ENCODE data around the gene ZBTB21. TPM values are rescaled to one million over a fixed set of nuclear protein-coding genes. Genes with fewer than 3 reads are reported as not detected.

ZBTB21 gene
- total and polyA plus RNA-seq, 9 of the 15 experiments (the other 6 are each of a cell fraction or from before 2014, with no cell fraction given): 2.2 to 15.2 (median 8.7) TPM

DNA sequence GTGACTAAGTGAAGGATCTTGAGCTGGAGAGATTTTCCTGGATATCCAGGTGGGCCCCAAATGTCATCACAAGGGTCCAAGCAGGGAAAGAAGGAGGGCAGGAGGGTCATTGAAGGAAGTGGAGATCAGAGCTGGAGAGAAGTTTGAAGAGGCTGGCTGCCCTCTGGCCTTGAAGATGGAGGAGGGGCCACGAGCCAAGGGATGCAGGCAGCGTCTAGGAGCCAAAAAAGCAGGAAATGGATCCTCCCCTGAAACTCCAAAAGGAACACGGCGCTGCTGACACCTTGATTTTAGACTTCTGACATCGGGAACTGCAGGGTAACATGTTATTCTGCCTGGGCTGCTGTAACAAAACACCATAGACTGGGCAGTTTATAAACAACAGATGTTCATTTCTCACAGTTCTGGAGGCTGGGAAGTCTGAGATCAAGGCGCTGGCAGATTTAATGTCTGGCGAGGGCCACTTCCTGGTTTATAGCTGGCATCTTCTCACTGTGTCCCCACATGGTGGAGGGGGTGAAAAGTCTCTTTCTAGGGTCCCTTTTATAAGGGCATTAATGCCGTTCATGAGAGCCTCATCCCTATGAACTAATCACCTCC is 28.8 kb upstream of the ZBTB21 start:
- TF ChIP-seq SOX6 (IDR thresholded peaks at IDR 0.05): no peak
- TF ChIP-seq ZNF79 (CRISPR knock-in tag; IDR thresholded peaks at IDR 0.05; ENCODE audit: low read depth): no peak
- TF ChIP-seq ELF1 (tag; IDR thresholded peaks at IDR 0.05): no peak
- TF ChIP-seq RCOR1 (IDR thresholded peaks at IDR 0.05; ENCODE audit: borderline replicate concordance in 1 of 2, low read depth in 2 of 2, low read length in 2 of 2): no peak
- no peak for TF ChIP-seq TSC22D4 (tag; IDR thresholded peaks at IDR 0.05)
- no peak for TF ChIP-seq RBM22 (IDR thresholded peaks at IDR 0.05; ENCODE audit: low read depth, low read length, poor library complexity, severe bottlenecking)
- TF ChIP-seq, protein P1, sequence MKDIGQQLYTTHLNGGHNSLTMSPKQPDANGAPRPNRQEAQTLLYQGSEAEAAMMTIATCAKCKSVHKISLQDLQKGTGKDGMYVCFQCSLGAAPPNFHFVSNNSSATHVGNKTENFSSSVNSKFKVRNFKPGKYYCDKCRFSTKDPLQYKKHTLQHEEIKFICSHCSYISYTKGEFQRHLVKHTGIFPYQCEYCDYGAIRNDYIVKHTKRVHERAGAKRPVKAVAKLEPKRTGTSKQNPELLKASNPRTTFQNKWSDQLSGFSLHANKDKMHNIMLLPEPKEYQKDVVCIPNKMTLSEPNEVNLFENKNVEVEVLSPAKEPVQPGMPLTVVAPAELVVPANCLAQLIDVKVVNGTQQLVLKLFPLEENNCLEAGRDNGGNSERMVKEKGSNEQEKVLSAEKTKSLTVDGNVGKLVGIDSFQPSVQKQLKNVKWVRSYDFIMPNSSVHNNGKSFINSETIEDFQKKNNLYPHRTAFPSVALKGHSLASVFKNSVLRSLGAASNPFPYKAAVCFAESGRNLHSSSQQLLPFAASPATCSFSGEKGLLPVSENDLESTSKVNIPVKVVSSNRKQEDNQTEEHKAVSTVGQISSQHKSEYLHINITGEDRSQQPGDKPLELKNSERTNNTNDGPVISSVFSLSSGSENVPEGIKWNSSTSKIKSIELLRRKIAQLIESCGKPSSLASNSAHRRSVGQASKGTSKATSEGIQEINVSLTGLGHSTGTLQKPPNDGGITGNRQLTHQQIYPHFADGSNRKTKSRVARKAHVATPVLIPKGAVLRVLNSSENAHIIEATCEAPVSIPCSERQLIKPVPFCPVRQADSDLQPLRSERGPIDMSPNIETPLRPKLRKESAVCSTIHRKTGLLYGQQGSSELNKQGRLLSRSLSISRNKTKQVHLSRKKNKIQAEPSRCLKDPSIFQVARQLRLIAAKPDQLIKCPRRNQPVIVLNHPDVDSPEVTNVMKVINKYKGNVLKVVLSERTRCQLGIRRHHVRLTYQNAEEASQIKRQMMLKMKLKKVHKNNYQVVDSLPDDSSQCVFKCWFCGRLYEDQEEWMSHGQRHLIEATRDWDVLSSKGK (CRISPR knock-in tag; IDR thresholded peaks at IDR 0.05): no peak
- TF ChIP-seq ZNF143 (CRISPR knock-in tag; IDR thresholded peaks at IDR 0.05): no peak
- TF ChIP-seq L3MBTL2 (IDR thresholded peaks at IDR 0.05): no peak
- TF ChIP-seq HLTF (IDR thresholded peaks at IDR 0.05): no peak
- TF ChIP-seq KHSRP (IDR thresholded peaks at IDR 0.05): no peak
- TF ChIP-seq TEAD2 (tag; IDR thresholded peaks at IDR 0.05): no peak
- no peak for TF ChIP-seq ZNF217 (CRISPR knock-in tag; IDR thresholded peaks at IDR 0.05)
- no peak for TF ChIP-seq ZNF408 (CRISPR knock-in tag; IDR thresholded peaks at IDR 0.05; ENCODE audit: low read depth)
- TF ChIP-seq, protein P2, sequence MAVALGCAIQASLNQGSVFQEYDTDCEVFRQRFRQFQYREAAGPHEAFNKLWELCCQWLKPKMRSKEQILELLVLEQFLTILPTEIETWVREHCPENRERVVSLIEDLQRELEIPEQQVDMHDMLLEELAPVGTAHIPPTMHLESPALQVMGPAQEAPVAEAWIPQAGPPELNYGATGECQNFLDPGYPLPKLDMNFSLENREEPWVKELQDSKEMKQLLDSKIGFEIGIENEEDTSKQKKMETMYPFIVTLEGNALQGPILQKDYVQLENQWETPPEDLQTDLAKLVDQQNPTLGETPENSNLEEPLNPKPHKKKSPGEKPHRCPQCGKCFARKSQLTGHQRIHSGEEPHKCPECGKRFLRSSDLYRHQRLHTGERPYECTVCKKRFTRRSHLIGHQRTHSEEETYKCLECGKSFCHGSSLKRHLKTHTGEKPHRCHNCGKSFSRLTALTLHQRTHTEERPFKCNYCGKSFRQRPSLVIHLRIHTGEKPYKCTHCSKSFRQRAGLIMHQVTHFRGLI (CRISPR knock-in tag; IDR thresholded peaks at IDR 0.05): no peak
- no peak for TF ChIP-seq PTBP1 (IDR thresholded peaks at IDR 0.05; ENCODE audit: low read depth, low read length)
- no peak for TF ChIP-seq OTX1 (CRISPR knock-in tag; IDR thresholded peaks at IDR 0.05)
- no peak for TF ChIP-seq MAZ (CRISPR knock-in tag; conservative IDR thresholded peaks at IDR 0.05 in 1 of 2, IDR thresholded peaks at IDR 0.05 in 1 of 2)
- TF ChIP-seq BHLHE40 (IDR thresholded peaks at IDR 0.05; ENCODE audit: low read length): no peak
- BruUV-seq (replicated peaks): no TSS peak
- Histone ChIP-seq H3K27me3 (ENCODE audit: control insufficient read depth in 2 of 2, insufficient read depth in 2 of 2, low read length in 2 of 2) (peaks cover 47 to 71% of the 10 kb centered on the region in 2 experiments), H3K9me3 (replicated peaks; ENCODE audit: control insufficient read depth, insufficient read depth, low read depth, low read length) (0 out of 2 replicates have a peak, but pooled peaks cover 5% of the 10 kb centered on the region), H3K9ac (ENCODE audit: insufficient read depth in 1 of 2, low read depth in 2 of 2, low read length in 2 of 2) (no peak overlapping the region), H3K4me1 (replicated peaks in 1 of 2; ENCODE audit: control insufficient read depth in 2 of 2, insufficient read depth in 2 of 2, low read length in 2 of 2) (peaks cover 3 to 8% of the 10 kb centered on the region in 2 experiments; a peak in 2 of 5 replicates), H3K4me3 (no peak overlapping the region), H3K9me1 (ENCODE audit: control insufficient read depth, insufficient read depth, low read length) (no peaks in the 10 kb centered on the region), H3K79me2 (ENCODE audit: control insufficient read depth, insufficient read depth, low read length) (no peaks in the 10 kb centered on the region), H4K20me1 (replicated peaks; ENCODE audit: control insufficient read depth, insufficient read depth, low read length) (peaks cover 11% of the 10 kb centered on the region; the same call in 1 of the 2 replicates), H3K4me2 (ENCODE audit: insufficient read depth, low read length) (no peak overlapping the region), H3K27ac (ENCODE audit: extremely low read depth, low read depth, low read length) (no peak overlapping the region), H2AFZ (ENCODE audit: low read depth, low read length) (no peak overlapping the region), H3K36me3 (ENCODE audit: control insufficient read depth, insufficient read depth, low read length) (no peaks in the 10 kb centered on the region)
- no peak for FAIRE-seq
- no peak for ATAC-seq
- POLR2A ChIA-PET: interaction anchor here (0.6 to 1.6 kb wide), 6 partner anchors 10 to 572 kb away, joined by 3 to 5 read pairs (median 3); no protein-coding TSS in a partner anchor
- WGBS (ENCODE audit: insufficient coverage, low coverage, missing lambda C conversion rate): 5% methylated on average over 8 of the region's 8 CpGs
- in situ Hi-C loops (cut with MboI) (no loop called here), intact Hi-C loops (cut with micrococcal nuclease) (no loop called here)
- DNase-seq (ENCODE audit: extremely low read depth in 1 of 4, low spot score in 3 of 4): no peak
- CTCF ChIA-PET (ENCODE audit: low intra/inter-chr PET ratio): no interaction called here

Measured in K562 (cell line).